Natural killer cell treated with Interleukin-12 subunit alpha and Interleukin-12 subunit beta and Interleukin-15 and Interleukin-18, amount 100 ng/mL, for 72 hours (primary cell): ENCODE results near the gene IMPA2. TPM values are rescaled to one million over a fixed set of nuclear protein-coding genes. Genes with fewer than 3 reads are reported as not detected.
"Not testable (repeated sequence)": the region's sequence is repeated elsewhere in the genome, so short reads cannot be mapped to it uniquely, and the experiment has no call there.

Experiments used
- ATAC-seq, 2 donors: fragments of 150-1000 bp; cut with Tn5 transposase in 1 of 2; sonication (Bioruptor Pico), chemical (Tn5 transposase) in 1 of 2; 2 replicates each; pipeline ENCODE4 v1.10.0; 2021
- DNase-seq: peaks from one replicate; pipeline ENCODE4 v3.0.0; 2022; ENCODE audit warnings: low spot score
- H3K27ac Mint-ChIP-seq, 2 donors: 1 replicate in 1 of 2; 2 replicates in 1 of 2; pipeline ENCODE4 v1.8.0; 2022; ENCODE audit warnings: mixed read lengths in 2 of 2, mild to moderate bottlenecking in 1 of 2, moderate library complexity in 1 of 2
- H3K27me3 Mint-ChIP-seq, 2 donors: 1 replicate in 1 of 2; 2 replicates in 1 of 2; pipeline ENCODE4 v1.8.0; 2022; ENCODE audit warnings: mixed read lengths in 2 of 2
- H3K36me3 Mint-ChIP-seq: one replicate; pipeline ENCODE4 v1.8.0; 2022; ENCODE audit warnings: mixed read lengths
- H3K4me1 Mint-ChIP-seq, 2 donors: 1 replicate in 1 of 2; 2 replicates in 1 of 2; pipeline ENCODE4 v1.8.0; 2022; ENCODE audit warnings: low read depth in 2 of 2, mixed read lengths in 2 of 2, mild to moderate bottlenecking in 1 of 2
- H3K4me3 Mint-ChIP-seq: one replicate; pipeline ENCODE4 v1.8.0; 2022; ENCODE audit warnings: mixed read lengths
- H3K9me3 Mint-ChIP-seq: 2 replicates; pipeline ENCODE4 v1.8.0; 2022; ENCODE audit warnings: mixed read lengths
- total RNA-seq, 2 donors: library from RNA; stranded (reverse); gene quantifications; one replicate each; pipeline ENCODE4 v1.2.3, GENCODE V29; 2022

IMPA2 gene
- total RNA-seq, 2 donors from 2014 or later, result 8.6 to 12.0 TPM

DNA sequence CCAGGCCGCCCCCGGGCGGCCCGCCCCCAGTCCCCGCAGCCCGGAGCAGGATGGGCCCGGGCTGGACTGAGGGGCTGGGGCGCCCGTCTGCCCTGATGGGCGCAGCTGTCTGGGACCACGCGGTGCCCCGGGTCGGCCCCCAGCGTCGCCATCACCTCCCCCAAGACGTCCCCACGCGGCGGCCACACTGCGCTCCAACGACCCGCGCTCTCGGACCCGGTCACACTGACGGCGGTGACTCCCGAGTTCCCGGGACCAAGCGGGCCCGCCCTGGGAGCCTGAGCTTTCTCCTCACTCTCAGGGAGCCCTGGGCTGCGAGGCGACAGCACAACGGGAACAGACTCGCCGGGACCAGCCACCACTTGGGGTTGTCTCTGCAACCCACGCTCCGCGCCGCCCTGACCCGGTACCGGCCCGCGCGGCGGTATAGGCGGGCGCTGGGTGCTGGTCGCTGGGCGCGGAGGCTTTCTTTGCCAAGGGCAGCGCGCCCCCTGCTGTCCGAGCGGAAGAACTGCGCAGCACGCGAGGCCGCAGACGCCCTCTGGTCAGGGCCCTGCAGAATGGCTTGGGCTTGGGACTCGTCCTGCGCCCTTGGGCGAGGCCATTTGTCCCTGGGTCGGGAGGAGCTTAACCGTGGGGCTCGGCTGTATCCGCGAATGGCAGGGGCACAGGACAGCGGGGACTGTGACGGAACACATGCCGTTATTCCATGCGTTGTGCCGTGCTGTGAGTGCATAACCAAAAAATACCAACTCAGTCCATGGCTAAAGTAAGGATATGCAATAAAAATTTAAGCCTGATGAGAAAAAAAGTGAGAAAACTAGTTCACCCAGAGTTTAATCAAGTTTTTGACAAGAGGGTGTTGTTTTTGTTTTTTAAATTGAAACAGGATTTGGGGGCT, 57.6 kb downstream of the IMPA2 start:
- DNase-seq (peak; percentile 86), ATAC-seq (peak; percentile 90 to 93)
- Mint-ChIP-seq H3K27ac (no peak overlapping the region), H3K36me3 (no peaks in the 10 kb centered on the region), H3K9me3 (no peaks in the 10 kb centered on the region), H3K4me3 (peak overlapping the region; percentile 49), H3K27me3 (peaks cover 8 to 14% of the 10 kb centered on the region in 2 donors), H3K4me1 (peaks cover 0 to 5% of the 10 kb centered on the region in 2 donors)

DNA sequence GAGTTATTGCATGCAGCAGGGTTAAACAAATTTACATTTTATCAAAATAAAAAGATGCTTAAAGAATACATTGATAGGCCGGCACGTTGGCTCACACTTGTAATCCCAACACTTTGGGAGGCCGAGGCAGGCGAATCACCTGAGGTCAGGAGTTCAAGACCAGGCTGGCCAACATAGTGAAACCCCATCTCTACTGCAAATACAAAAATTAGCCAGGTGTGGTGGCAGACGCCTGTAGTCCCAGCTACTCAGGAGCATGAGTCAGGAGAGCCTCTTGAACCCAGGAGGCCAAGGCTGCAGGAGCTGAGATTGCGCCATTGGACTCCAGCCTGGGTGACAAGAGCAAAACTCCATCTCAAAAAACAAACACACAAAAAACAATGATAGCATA, 58.2 kb downstream of the IMPA2 start:
- not testable (repeated sequence) for H3K4me1 Mint-ChIP-seq, H3K27ac Mint-ChIP-seq, H3K4me3 Mint-ChIP-seq, DNase-seq, H3K9me3 Mint-ChIP-seq, H3K36me3 Mint-ChIP-seq, ATAC-seq
- peaks cover 8 to 14% of the 10 kb centered on the region in 2 donors for H3K27me3 Mint-ChIP-seq

DNA sequence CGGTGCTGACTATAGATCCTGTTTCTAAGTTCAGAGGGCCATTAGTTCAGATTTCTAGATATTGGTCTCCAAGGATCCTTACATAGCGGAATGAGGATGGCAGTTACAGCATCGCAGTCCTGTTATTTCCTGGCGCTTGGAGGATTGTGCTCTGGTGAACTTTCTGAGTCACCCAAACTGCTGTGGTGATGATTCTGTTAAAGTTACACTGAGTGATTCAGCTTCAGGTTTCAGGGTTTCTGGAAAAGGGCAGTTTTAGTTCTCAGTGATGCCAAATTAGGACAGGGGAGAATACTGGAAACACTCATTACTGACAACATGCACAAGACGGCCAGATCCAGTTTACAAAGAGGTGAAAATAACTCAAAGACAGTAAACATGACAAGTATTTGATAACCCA, 60.3 kb downstream of the IMPA2 start:
- Mint-ChIP-seq H3K4me1 (peaks cover 0 to 5% of the 10 kb centered on the region in 2 donors), H3K4me3 (no peak overlapping the region), H3K27me3 (peaks cover 8 to 14% of the 10 kb centered on the region in 2 donors), H3K36me3 (no peaks in the 10 kb centered on the region), H3K9me3 (no peaks in the 10 kb centered on the region), H3K27ac (no peak overlapping the region)
- ATAC-seq, result no peak
- DNase-seq, result no peak

DNA sequence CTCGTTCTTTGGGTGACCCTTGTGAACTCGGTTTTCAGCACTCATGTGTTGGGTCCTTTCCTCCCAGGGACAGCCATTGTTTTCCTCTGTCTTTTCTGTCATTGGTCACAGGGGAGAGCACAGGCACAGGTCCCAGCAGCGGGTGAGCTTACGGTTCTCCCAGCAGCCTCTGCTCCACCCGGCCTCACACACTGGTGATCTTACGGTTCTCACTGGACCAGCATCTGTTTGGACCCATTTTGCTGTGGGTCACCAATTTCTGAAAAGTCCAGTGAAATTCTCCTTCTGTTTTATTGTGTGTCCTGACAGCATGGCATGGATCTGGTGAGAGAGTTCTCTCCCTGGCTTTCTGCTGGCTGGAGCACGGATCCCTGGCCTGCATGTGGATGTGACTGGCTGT, 62.5 kb downstream of the IMPA2 start:
- H3K27me3 Mint-ChIP-seq, result peaks cover 11 to 14% of the 10 kb centered on the region in 2 donors
- H3K27ac Mint-ChIP-seq, result no peak overlapping the region
- H3K4me1 Mint-ChIP-seq, result peaks cover 0 to 4% of the 10 kb centered on the region in 2 donors
- H3K4me3 Mint-ChIP-seq, result no peak overlapping the region
- DNase-seq, result no peak
- ATAC-seq, result no peak
- H3K9me3 Mint-ChIP-seq, result no peaks in the 10 kb centered on the region
- H3K36me3 Mint-ChIP-seq, result no peaks in the 10 kb centered on the region

DNA sequence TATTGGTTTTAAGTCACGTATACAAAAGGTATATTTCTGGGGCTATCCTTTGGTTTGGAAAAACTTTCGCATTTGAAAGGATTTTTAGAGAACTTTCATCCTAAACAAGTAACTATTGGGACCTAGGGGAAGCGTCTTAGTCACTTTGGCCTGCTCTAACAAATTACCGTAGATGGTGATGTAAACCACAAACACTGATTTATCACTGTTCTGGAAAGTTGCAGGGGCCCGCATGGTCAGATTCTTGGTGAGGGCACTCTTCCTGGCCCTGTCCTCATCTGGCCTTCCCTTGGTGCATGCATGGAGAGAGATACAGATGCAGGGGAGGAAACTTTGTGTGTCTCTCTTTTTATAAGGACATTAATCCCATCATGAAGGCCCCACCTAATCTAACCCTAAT, 63.3 kb downstream of the IMPA2 start:
- H3K36me3 Mint-ChIP-seq, result no peaks in the 10 kb centered on the region
- H3K9me3 Mint-ChIP-seq, result no peaks in the 10 kb centered on the region
- no peak overlapping the region for H3K4me3 Mint-ChIP-seq
- no peak for DNase-seq
- no peak for ATAC-seq
- H3K27ac Mint-ChIP-seq, result no peak overlapping the region
- peaks cover 15 to 17% of the 10 kb centered on the region in 2 donors for H3K27me3 Mint-ChIP-seq
- H3K4me1 Mint-ChIP-seq, result no peaks in the 10 kb centered on the region

DNA sequence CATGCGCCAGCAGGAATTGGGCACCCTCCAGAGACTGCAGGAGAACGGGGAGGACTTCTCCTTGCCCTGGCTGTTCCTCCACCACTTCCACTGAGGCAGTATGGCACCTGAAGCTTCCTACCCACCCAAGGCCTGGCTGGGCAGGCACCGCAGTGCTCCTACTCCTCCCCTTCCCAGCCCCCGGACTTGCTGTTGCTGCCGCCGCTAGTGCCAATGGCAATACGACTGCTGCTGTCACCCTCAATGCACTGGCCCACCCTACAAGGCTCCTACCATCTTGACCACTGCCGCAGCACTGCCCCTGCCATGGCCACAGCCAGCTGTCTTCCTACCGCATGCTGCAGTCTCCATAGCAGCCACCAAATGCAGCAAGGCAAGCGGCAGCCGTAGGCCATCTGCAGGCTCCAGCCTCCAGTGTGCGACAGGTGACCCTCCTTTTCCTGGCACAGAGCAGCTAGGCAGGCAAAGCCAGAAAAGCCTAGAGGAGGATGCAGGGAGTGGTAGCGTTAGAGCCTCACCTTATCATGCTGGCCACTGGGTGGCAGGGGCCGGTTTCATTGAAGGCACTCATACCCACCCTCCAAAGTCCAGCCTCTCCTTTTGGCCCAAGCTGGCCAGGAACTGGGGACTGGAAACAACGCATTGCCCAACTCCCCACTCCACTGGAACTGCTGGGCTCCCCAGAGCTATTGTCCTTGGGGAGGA, 64.9 kb downstream of the IMPA2 start:
- Mint-ChIP-seq H3K4me3 (no peak overlapping the region), H3K4me1 (no peaks in the 10 kb centered on the region), H3K36me3 (no peaks in the 10 kb centered on the region), H3K27me3 (peaks cover 10 to 11% of the 10 kb centered on the region in 2 donors), H3K27ac (no peak overlapping the region), H3K9me3 (no peaks in the 10 kb centered on the region)
- no peak for DNase-seq
- no peak for ATAC-seq

DNA sequence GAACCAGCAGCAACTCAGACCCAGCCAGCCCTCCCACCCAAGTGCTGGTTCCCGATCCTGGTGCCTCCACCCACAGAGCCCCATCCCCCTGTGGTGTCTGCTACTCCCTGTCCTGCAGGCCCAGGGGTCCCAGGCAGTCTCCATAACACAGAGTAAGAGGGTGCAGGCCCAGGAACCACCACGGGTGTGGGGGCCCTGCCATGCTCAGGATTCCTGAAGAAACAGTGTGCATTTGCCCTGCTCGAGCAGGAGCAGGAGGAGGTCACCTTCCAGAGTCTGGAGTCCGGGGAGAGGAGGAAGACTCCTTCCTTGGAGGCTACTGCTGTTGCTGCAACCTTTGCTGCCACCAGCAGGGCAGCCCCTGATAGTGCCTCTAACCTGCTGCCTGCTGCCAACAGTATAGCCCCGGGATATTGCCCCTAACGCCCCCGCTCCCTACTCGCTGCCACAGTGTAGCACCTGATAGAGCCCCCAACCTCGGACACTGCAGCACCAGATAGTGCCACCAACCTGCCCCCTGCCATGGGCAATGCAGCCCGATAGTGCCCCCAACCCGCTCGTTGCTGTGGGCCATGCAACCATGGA, 65.5 kb downstream of the IMPA2 start:
- peaks cover 11 to 16% of the 10 kb centered on the region in 2 donors for H3K27me3 Mint-ChIP-seq
- DNase-seq (no peak), ATAC-seq (peak in 1 of 2 donors; percentile 17)
- H3K27ac Mint-ChIP-seq, result no peak overlapping the region
- H3K9me3 Mint-ChIP-seq, result no peaks in the 10 kb centered on the region
- no peak overlapping the region for H3K4me3 Mint-ChIP-seq
- no peaks in the 10 kb centered on the region for H3K36me3 Mint-ChIP-seq
- H3K4me1 Mint-ChIP-seq, result no peaks in the 10 kb centered on the region

DNA sequence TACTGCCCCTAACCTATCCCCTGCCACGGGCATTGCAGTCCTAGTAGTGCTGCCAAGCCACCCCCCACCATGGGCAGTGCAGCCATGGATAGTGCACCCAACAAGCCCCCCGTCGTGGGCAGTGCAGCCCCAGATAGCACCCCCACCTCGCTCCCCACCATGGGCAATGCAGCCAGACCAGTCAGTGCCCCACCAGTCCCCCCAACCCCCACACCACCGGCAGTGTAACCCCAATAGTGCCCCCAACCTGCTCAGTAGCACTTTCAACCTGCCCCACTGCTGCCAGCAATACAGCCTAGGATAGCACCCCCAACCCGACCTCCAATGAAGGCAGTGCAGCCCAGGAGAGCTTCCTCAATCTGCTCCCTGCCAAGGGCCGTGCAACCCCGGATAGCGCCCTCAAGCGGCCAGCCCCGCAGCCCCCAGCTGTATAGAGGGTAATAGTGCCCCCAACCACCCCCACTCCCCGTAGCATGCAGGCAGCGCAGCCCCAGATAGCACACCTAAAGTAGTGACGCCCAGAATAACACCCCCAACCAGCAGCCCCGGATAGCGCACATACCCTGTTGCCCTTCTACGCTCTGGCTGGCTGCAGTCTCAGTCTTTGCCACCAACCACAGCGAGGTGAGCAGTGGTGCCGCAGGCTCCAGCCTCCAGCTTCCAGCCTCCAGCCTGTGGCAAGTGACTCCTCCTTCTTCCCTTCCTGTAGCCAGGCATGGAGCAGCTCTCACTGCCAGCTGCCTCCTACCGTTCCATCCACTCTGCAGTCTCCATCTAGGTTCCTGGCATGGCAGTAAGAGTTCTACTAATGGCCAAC, 66.9 kb downstream of the IMPA2 start:
- Mint-ChIP-seq H3K4me1 (no peaks in the 10 kb centered on the region), H3K9me3 (no peaks in the 10 kb centered on the region), H3K27me3 (peaks cover 19 to 30% of the 10 kb centered on the region in 2 donors), H3K36me3 (no peaks in the 10 kb centered on the region), H3K27ac (no peak overlapping the region), H3K4me3 (no peak overlapping the region)
- DNase-seq (no peak), ATAC-seq (peak; percentile 17 to 20)

DNA sequence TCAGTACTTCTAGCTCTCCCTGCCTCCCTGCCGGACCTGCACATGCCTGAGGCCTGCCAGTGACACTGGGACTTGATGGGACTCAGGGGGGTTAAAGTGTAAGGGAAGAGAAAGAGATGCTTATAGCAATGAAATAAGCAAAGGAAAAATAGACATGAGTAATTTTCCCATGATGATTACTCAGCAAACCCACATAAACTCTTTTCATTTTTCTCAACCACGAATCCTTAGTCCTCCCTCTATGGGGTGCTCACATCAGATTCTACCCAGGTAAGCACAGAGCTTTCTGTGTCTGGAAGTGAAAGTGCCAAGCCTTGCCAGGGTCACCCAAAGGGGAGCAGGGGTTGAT, 67.5 kb downstream of the IMPA2 start:
- Mint-ChIP-seq H3K9me3 (no peaks in the 10 kb centered on the region), H3K36me3 (no peaks in the 10 kb centered on the region), H3K4me1 (no peaks in the 10 kb centered on the region), H3K27ac (no peak overlapping the region), H3K4me3 (no peak overlapping the region), H3K27me3 (peaks cover 21 to 34% of the 10 kb centered on the region in 2 donors)
- ATAC-seq (no peak), DNase-seq (no peak)

DNA sequence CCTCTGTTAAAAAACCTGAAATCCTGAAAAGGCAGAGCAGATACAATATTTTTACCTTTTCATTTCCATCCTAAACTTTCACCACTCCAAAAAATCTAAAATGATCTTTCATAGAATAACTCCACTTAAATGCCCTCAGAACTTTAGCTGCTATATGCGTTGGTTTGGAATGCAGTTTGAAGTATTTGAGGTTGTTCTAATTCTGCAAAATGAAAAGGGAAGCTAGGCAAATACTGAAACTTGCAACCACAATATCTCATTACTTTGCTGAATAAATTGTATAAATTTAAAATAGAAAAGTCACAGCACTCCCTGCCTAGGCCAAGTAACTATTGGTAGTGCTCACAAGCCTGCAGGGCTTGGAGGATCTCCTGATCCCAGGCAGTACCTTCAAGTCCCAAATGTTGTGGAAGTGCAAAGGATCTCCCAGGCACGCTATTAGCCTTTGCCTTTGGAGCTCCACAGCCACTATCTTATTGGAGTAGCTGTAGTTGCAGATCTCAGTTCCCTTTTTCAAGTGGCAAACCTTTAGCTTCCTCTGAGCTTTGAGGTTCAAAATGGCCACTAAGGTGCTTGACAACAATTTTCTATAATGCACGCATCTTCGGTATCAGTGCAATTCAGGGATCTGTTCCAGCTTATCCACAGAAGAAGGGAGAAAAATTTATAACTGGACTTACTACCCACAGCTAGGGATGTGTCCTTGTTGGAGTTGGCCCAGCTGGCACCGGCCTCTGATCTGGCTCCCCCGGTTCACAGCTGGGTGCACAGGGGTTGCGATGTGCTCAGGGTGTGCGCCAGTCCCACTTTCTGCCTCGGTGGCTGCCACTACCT, 68.9 kb downstream of the IMPA2 start:
- Mint-ChIP-seq H3K9me3 (no peaks in the 10 kb centered on the region), H3K4me1 (no peaks in the 10 kb centered on the region), H3K27me3 (peaks cover 25 to 40% of the 10 kb centered on the region in 2 donors), H3K27ac (no peak overlapping the region), H3K4me3 (no peak overlapping the region), H3K36me3 (no peaks in the 10 kb centered on the region)
- no peak for DNase-seq
- no peak for ATAC-seq

DNA sequence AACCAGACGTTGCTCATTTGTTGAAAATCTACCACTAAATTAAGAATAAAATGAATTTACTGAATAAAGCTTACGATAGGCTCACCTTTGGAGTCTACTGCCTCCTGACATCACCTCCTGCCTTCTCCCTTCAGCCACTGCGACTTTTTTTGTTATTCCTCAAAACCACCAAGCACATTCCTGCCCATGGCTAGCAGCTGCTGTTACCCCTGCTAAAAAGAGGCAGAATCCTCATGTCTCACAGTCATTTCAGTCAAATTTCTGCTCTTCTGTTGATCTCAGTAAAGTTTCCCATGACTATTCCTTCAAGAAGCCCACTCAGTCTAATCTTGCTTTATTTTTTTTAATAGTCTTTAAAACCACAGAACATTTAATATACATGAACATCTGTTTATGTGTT, 71.6 kb downstream of the IMPA2 start:
- Mint-ChIP-seq H3K27ac (no peak overlapping the region), H3K36me3 (no peaks in the 10 kb centered on the region), H3K4me1 (no peaks in the 10 kb centered on the region), H3K27me3 (peaks cover 25 to 40% of the 10 kb centered on the region in 2 donors), H3K9me3 (no peaks in the 10 kb centered on the region), H3K4me3 (no peak overlapping the region)
- no peak for DNase-seq
- no peak for ATAC-seq

DNA sequence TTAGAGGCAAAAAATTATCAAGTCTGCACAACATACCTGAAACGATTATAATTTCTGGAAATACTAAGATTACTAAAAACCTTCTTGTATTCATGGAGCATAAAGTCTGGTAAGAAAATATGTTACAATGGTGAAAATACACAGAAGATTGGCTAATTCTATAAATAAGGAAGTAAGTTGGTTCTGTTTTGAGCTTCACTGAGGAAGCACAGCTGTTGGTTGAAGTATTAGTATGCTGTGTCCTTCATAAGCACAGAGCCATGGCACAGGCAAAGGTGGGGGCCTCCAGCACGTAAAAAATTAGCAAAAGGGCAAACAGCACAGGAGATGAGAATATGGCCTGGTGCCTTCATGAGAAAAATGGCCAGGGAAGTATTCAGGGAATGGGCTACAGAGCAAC, 72.0 kb downstream of the IMPA2 start:
- Mint-ChIP-seq H3K27ac (no peak overlapping the region), H3K9me3 (no peaks in the 10 kb centered on the region), H3K4me1 (no peaks in the 10 kb centered on the region), H3K27me3 (peaks cover 25 to 40% of the 10 kb centered on the region in 2 donors), H3K36me3 (no peaks in the 10 kb centered on the region), H3K4me3 (no peak overlapping the region)
- DNase-seq (no peak), ATAC-seq (no peak)
